Upper lobe of left lung (tissue), 6 donors: ENCODE results near the gene MT1M. TPM values are rescaled to one million over a fixed set of nuclear protein-coding genes. Genes with fewer than 3 reads are reported as not detected.
"Not testable (repeated sequence)": the region's sequence is repeated elsewhere in the genome, so short reads cannot be mapped to it uniquely, and the experiment has no call there.

Source experiments
- ATAC-seq, 2 donors: fragments of 200-7000 bp; cut with Tn5 transposase; one replicate each; pipeline ENCODE4 v1.9.1; 2022; ENCODE audit warnings: mild to moderate bottlenecking in 2 of 2, moderate library complexity in 2 of 2; ENCODE audit not compliant: low FRiP score in 2 of 2
- DNase-seq, 2 donors: peaks; one replicate each; pipeline ENCODE4 v3.0.0-alpha.2; 2019 to 2020
- H3K27ac ChIP-seq, 4 donors: fragments of 200-600 bp; sonication (generic); one replicate each; pipeline ENCODE4 v1.5.1; 2016 to 2019
- H3K27me3 ChIP-seq, 4 donors: fragments of 200-600 bp; sonication (generic); one replicate each; pipeline ENCODE4 v1.5.1; 2017 to 2019
- H3K36me3 ChIP-seq, 4 donors: fragments of 200-600 bp; sonication (generic); one replicate each; pipeline ENCODE4 v1.5.1; 2016 to 2019
- H3K4me1 ChIP-seq, 4 donors: fragments of 200-600 bp; sonication (generic); one replicate each; pipeline ENCODE4 v1.5.1; 2018 to 2019
- H3K4me3 ChIP-seq, 4 donors: fragments of 200-600 bp; sonication (generic); one replicate each; pipeline ENCODE4 v1.5.1; 2017 to 2019; ENCODE audit warnings: mild to moderate bottlenecking in 2 of 4, moderate library complexity in 1 of 4
- H3K9me3 ChIP-seq, 4 donors: fragments of 200-600 bp; sonication (generic); one replicate each; pipeline ENCODE4 v1.5.1; 2018 to 2019
- EP300 ChIP-seq, 4 donors: sonication (generic); formaldehyde crosslinking; IDR thresholded peaks; one replicate each; pipeline ENCODE4 v1.5.1; 2017; ENCODE audit warnings: antibody characterized with exemption in 4 of 4, control low read depth in 2 of 4
- POLR2A ChIP-seq, 4 donors: fragments of 450-650 bp; IDR thresholded peaks; one replicate each; pipeline ENCODE4 v1.5.1; 2016 to 2017; ENCODE audit warnings: antibody characterized with exemption in 4 of 4, mild to moderate bottlenecking in 2 of 4
- POLR2AphosphoS5 ChIP-seq, 2 donors: sonication (generic); formaldehyde crosslinking; IDR thresholded peaks; one replicate each; pipeline ENCODE4 v1.5.1; 2017; ENCODE audit warnings: antibody characterized with exemption in 2 of 2
- WGBS, 2 donors: methylation state at CpG; one replicate each; pipeline ENCODE4 v1.1.5; 2017 to 2018; 5-methylcytosine and 5-hydroxymethylcytosine counted together
- total RNA-seq, 6 donors: library from RNA; depleted of rRNA in 4 of 6; stranded (reverse); fragments of >200 nt in 4 of 6; gene quantifications; one replicate each; pipeline versions ENCODE4 v1.1.0 to v1.2.1, GENCODE V29; 2016 to 2021
- TF ChIP-seq, protein P1 (sequence below), 6 experiments: fragments of 450-650 bp in 4 of 6; fragments of 200-600 bp in 2 of 6; sonication (generic) in 2 of 6; IDR thresholded peaks; one replicate each; pipeline ENCODE4 v1.5.1; 2016 to 2019; ENCODE audit warnings: antibody characterized with exemption in 6 of 6
- donor health status: DM: no; HTN: no; CAD: no; lungs with moderate emphysema.
- donor health status: DM: no; HTN: yes; CAD: no; lungs with severe emphysema.

MT1M gene
- total RNA-seq, 6 donors from 2014 or later = 8.4 to 194 (median 37.0) TPM

DNA sequence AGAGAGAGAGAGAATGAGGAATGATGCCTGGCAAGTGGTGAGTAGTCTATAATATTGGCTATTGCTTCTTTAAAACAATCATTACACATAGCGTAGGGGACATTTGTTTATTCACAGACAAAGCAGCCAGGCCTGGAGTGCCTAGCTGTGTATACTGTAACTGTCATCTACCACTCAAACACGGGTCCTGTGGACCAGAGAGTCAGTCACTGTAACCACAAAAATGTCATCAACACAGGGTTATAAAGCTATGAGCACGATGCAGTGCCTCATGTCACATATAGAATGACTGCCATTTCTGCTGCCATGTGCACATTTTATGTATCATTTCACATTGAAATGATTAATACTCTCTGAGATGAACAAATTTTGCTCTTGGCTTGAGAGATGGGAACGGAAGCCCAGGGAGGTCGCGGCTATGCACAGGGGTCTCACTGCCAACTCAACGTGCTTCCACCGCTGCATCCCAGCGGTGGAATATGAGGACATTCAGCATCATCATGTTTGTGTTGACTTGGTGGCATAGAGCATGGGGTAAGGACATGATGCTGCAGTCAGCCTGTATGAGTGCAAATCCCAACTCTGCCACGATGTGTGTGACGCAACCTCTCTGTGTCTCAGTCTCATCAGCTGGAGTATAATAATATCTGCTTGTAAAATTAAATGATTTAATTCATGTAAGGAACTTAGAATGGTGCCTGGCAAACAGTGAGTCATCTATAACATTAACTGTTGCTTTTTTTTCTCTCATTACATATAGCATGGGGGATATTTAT, 40.5 kb downstream of the MT1M start:
- TF ChIP-seq, protein P1, sequence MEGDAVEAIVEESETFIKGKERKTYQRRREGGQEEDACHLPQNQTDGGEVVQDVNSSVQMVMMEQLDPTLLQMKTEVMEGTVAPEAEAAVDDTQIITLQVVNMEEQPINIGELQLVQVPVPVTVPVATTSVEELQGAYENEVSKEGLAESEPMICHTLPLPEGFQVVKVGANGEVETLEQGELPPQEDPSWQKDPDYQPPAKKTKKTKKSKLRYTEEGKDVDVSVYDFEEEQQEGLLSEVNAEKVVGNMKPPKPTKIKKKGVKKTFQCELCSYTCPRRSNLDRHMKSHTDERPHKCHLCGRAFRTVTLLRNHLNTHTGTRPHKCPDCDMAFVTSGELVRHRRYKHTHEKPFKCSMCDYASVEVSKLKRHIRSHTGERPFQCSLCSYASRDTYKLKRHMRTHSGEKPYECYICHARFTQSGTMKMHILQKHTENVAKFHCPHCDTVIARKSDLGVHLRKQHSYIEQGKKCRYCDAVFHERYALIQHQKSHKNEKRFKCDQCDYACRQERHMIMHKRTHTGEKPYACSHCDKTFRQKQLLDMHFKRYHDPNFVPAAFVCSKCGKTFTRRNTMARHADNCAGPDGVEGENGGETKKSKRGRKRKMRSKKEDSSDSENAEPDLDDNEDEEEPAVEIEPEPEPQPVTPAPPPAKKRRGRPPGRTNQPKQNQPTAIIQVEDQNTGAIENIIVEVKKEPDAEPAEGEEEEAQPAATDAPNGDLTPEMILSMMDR (IDR thresholded peaks at IDR 0.05) = no peak
- no peak for TF ChIP-seq EP300 (IDR thresholded peaks at IDR 0.05)
- no peak for TF ChIP-seq POLR2A (IDR thresholded peaks at IDR 0.05)
- no peak for TF ChIP-seq POLR2AphosphoS5 (IDR thresholded peaks at IDR 0.05)
- Histone ChIP-seq H3K36me3 (no peaks in the 10 kb centered on the region), H3K4me1 (peaks cover 8 to 25% (median 20%) of the 10 kb centered on the region in 4 donors), H3K27me3 (peaks cover 0 to 25% (median 10%) of the 10 kb centered on the region in 4 donors), H3K27ac (no peak overlapping the region), H3K4me3 (no peak overlapping the region), H3K9me3 (no peaks in the 10 kb centered on the region)
- 76 to 84% methylated on average over 9 to 11 of the region's 11 CpGs for WGBS, 2 donors
- ATAC-seq = no peak
- no peak for DNase-seq

DNA sequence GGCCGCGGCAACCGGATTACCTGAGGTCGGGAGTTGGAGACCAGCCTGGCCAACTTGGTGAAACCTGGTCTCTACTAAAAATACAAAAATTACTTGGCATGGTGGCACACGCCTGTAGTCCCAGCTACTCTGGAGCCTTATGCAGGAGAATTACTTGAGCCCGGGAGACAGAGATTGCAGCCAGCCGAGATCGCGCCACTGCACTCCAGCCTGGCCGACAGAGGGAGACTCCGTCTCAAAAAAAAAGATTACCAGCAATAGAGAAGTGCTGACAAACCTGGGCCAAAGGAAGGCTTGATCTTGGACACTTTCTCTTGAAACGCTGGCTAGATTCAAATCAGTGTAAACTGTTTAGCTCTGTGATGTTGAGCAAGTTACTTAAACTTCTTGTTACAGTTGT, 41.5 kb downstream of the MT1M start:
- Histone ChIP-seq H3K4me1 (peaks cover 5 to 20% (median 15%) of the 10 kb centered on the region in 4 donors), H3K27me3 (peaks cover 0 to 19% (median 7%) of the 10 kb centered on the region in 4 donors), H3K27ac (no peak overlapping the region), H3K9me3 (no peaks in the 10 kb centered on the region), H3K4me3 (no peak overlapping the region), H3K36me3 (no peaks in the 10 kb centered on the region)
- ATAC-seq = peak in 1 of 2 donors; percentile 47
- TF ChIP-seq, protein P1 (IDR thresholded peaks at IDR 0.05) = peak; percentile 38 to 62 (median 53)
- TF ChIP-seq POLR2AphosphoS5 (IDR thresholded peaks at IDR 0.05) (no peak), EP300 (IDR thresholded peaks at IDR 0.05) (no peak)
- 38 to 43% methylated on average over 12 of the region's 12 CpGs for WGBS, 2 donors
- no peak for DNase-seq

DNA sequence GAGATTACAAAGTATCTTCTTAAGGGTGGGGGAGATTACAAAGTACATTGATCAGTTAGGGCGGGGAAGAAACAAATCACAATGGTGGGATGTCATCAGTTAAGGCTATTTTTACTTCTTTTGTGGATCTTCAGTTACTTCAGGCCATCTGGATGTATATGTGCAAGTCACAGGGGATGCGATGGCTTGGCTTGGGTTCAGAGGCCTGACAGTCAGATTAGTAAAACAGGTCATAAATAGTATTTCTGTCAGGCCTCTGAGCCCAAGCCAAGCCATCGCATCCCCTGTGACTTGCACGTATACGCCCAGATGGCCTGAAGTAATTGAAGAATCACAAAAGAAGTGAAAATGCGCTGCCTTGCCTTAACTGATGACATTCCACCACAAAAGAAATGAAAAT, 42.1 kb downstream of the MT1M start:
- H3K36me3 ChIP-seq, ATAC-seq, H3K9me3 ChIP-seq, DNase-seq, H3K4me3 ChIP-seq, H3K27ac ChIP-seq: not testable (repeated sequence)
- Histone ChIP-seq H3K27me3 (peaks cover 0 to 14% (median 4%) of the 10 kb centered on the region in 4 donors), H3K4me1 (peaks cover 2 to 15% (median 10%) of the 10 kb centered on the region in 4 donors)
- 87 to 89% methylated on average over 6 of the region's 6 CpGs for WGBS, 2 donors

- H3K27me3 ChIP-seq = peaks cover 0 to 6% (median 3%) of the 10 kb centered on the region in 4 donors
- 9 to 10% methylated on average over 23 to 31 of the region's 32 CpGs for WGBS, 2 donors
- H3K9me3 ChIP-seq = no peaks in the 10 kb centered on the region
- peak overlapping the region in 3 of 4 donors; percentile 34 to 42 (median 35) for H3K4me3 ChIP-seq
- no peak overlapping the region for H3K27ac ChIP-seq
- TF ChIP-seq, protein P1 (IDR thresholded peaks at IDR 0.05) = no peak
- TF ChIP-seq POLR2A (IDR thresholded peaks at IDR 0.05) = no peak
- no peak for TF ChIP-seq POLR2AphosphoS5 (IDR thresholded peaks at IDR 0.05)
- no peak for TF ChIP-seq EP300 (IDR thresholded peaks at IDR 0.05)
- peaks cover 0 to 12% (median 7%) of the 10 kb centered on the region in 4 donors for H3K4me1 ChIP-seq
- peak in 1 of 2 donors; percentile 87 for DNase-seq
- H3K36me3 ChIP-seq = no peaks in the 10 kb centered on the region
- peak in 1 of 2 donors; percentile 45 for ATAC-seq
These were observed 43.3 kb downstream of the MT1M start for GRCh38 chr16:56675685-56676210.

DNA sequence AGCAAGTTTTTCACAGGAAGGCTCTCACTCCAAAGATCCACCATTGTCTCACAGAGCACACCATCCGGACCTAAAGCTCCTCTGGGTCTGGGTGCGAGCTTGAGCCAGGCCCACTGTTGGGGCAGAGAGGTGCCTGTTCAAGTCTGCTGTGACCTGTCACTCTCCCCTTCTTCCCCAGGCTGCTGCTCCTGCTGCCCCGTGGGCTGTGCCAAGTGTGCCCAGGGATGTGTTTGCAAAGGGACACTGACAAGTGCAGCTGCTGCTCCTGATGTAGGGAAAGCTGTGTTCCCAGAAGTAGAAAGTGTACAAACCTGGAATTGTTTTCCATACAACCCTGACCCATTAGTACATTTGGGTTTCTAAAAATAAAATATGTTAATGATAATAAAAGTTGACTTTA, 45.0 kb downstream of the MT1M start:
- Histone ChIP-seq H3K27me3 (peaks cover 0 to 6% (median 3%) of the 10 kb centered on the region in 4 donors), H3K27ac (no peak overlapping the region), H3K4me1 (peaks cover 9 to 23% (median 14%) of the 10 kb centered on the region in 4 donors), H3K36me3 (no peaks in the 10 kb centered on the region), H3K9me3 (no peaks in the 10 kb centered on the region), H3K4me3 (no peak overlapping the region)
- TF ChIP-seq POLR2AphosphoS5 (IDR thresholded peaks at IDR 0.05) (no peak), EP300 (IDR thresholded peaks at IDR 0.05) (no peak), POLR2A (IDR thresholded peaks at IDR 0.05) (no peak)
- TF ChIP-seq, protein P1 (IDR thresholded peaks at IDR 0.05) = no peak
- whole genome bisulfite sequencing, 2 donors = 78 to 95% methylated on average over 1 to 3 of the region's 3 CpGs
- no peak for ATAC-seq
- DNase-seq = no peak
